GM12878 (cell line): ENCODE data around the gene MCM6. TPM values are rescaled to one million over a fixed set of nuclear protein-coding genes. Genes with fewer than 3 reads are reported as not detected.

Source experiments
- ATAC-seq: fragments of 200-7000 bp; cut with Tn5 transposase; 3 replicates; pipeline ENCODE4 v1.9.1; 2020; ENCODE audit warnings: mild to moderate bottlenecking, moderate library complexity
- BruUV-seq: library from RNA; stranded (reverse); fragments of 400-500 nt; replicated peaks from 2 replicates; lab custom pipeline; 2021; lab: Mats Ljungman, UMichigan
- CTCF ChIA-PET: fragments of 300-600 bp; sonication (Branson Sonifier 250); formaldehyde crosslinking; extraction: SDS; loops from one replicate; lab custom pipeline; 2021; ENCODE audit warnings: inconsistent platforms; lab: Yijun Ruan, JAX
- POLR2A ChIA-PET: fragments of 350-600 bp; formaldehyde crosslinking; extraction: SDS; loops from one replicate; lab custom pipeline; 2021; ENCODE audit warnings: inconsistent platforms; lab: Charles Lee
- RAD21 ChIA-PET: fragments of 300-600 bp; sonication (Branson Sonifier 250); formaldehyde crosslinking; loops from one replicate; lab custom pipeline; 2023; ENCODE audit warnings: antibody characterized with exemption; ENCODE audit not compliant: unreplicated experiment; lab: Charles Lee
- SMC1A ChIA-PET: fragments of 300-600 bp; sonication (Branson Sonifier 250); formaldehyde crosslinking; loops from one replicate; lab custom pipeline; 2023; ENCODE audit not compliant: unreplicated experiment, uncharacterized antibody; lab: Charles Lee
- DNase-seq: peaks from one replicate; pipeline ENCODE4 v3.0.0-alpha.2; 2011; ENCODE audit warnings: low read depth, low spot score
- FAIRE-seq: peaks from 3 replicates; lab custom pipeline; 2011; peaks lifted over from hg19 to GRCh38; lab: Jason Lieb, UNC
- H2AFZ ChIP-seq: 2 replicates; pipeline ENCODE4 v1.6.0; 2011; ENCODE audit warnings: low read depth, low read length, control low read depth; ENCODE audit not compliant: control insufficient read depth
- H3K27ac ChIP-seq: 2 replicates; pipeline ENCODE4 v1.5.1; 2011; ENCODE audit warnings: control low read depth; ENCODE audit not compliant: control insufficient read depth, insufficient read depth
- H3K27me3 ChIP-seq, 2 experiments: replicated peaks in 1 of 2; 2 replicates each; pipeline versions ENCODE4 v1.6.0 to v1.6.1; 2011; ENCODE audit warnings: low read length in 1 of 2; ENCODE audit not compliant: control insufficient read depth in 2 of 2, insufficient read depth in 2 of 2
- H3K36me3 ChIP-seq, 2 experiments: 2 replicates each; pipeline ENCODE4 v1.5.1; 2011; ENCODE audit warnings: low read length in 1 of 2; ENCODE audit not compliant: control insufficient read depth in 2 of 2, insufficient read depth in 2 of 2
- H3K4me1 ChIP-seq: 2 replicates; pipeline ENCODE4 v1.6.1; 2011; ENCODE audit warnings: mild to moderate bottlenecking, low read length, moderate library complexity, mixed read lengths; ENCODE audit not compliant: control insufficient read depth, insufficient read depth
- H3K4me2 ChIP-seq: 2 replicates; pipeline ENCODE4 v1.6.0; 2011; ENCODE audit warnings: control low read depth; ENCODE audit not compliant: control insufficient read depth, insufficient read depth
- H3K4me3 ChIP-seq: fragments of 200-600 bp; sonication (generic); 2 replicates; pipeline ENCODE4 v1.5.1; 2016
- H3K79me2 ChIP-seq: 2 replicates; pipeline ENCODE4 v1.6.0; 2011; ENCODE audit warnings: low read length; ENCODE audit not compliant: control insufficient read depth, insufficient read depth
- H3K9ac ChIP-seq: 2 replicates; pipeline ENCODE4 v1.8.0; 2011; ENCODE audit warnings: low read length, control low read depth, mixed read lengths; ENCODE audit not compliant: control insufficient read depth, insufficient read depth
- H3K9me3 ChIP-seq: replicated peaks from 3 replicates; pipeline ENCODE4 v1.5.1; 2011; ENCODE audit warnings: mild to moderate bottlenecking, low read length; ENCODE audit not compliant: control insufficient read depth, insufficient read depth
- H4K20me1 ChIP-seq: 2 replicates; pipeline ENCODE4 v1.6.0; 2011; ENCODE audit not compliant: control insufficient read depth, insufficient read depth
- GABPA ChIP-seq: IDR thresholded peaks from 2 replicates; pipeline ENCODE4 v1.6.1; 2014; ENCODE audit warnings: antibody characterized with exemption, low read depth, mild to moderate bottlenecking, inconsistent platforms
- MTA3 ChIP-seq: IDR thresholded peaks from 2 replicates; pipeline ENCODE4 v1.6.1; 2012; ENCODE audit warnings: low read length, inconsistent platforms, borderline replicate concordance
- NFIC ChIP-seq: IDR thresholded peaks from 2 replicates; pipeline ENCODE4 v1.6.1; 2012; ENCODE audit warnings: low read depth, mild to moderate bottlenecking, inconsistent platforms, low read length, moderate library complexity
- RCOR1 ChIP-seq: conservative IDR thresholded peaks from 2 replicates; pipeline ENCODE4 v1.6.1; 2012; ENCODE audit warnings: low read depth, low read length, improper control_type of control experiment
- TAF1 ChIP-seq: IDR thresholded peaks from 2 replicates; pipeline ENCODE4 v1.6.1; 2011; ENCODE audit warnings: mild to moderate bottlenecking, low read depth, low read length, borderline replicate concordance
- in situ Hi-C: fragments of 300-500 bp; cut with MboI; formaldehyde crosslinking; loops from 9 replicates; pipeline ENCODE4 v1.14.3; 2018; ENCODE audit warnings: mixed read lengths
- intact Hi-C: fragments of 100-400 bp; cut with micrococcal nuclease; formaldehyde crosslinking; loops from one replicate; pipeline ENCODE4 v1.14.2; 2022; ENCODE audit not compliant: unreplicated experiment
- polyA plus RNA-seq, 11 experiments: library from polyadenylated mRNA; depleted of rRNA in 4 of 11; unstranded in 6 of 11; stranded (reverse) in 5 of 11; fragments of >200 nt; fragmentation: Nextera tagmentation in 4 of 11; fragmentation: Illumina TruSeq in 1 of 11; extraction: Ambion mirVana in 4 of 11; extraction: Trizol in 1 of 11; gene quantifications; 1 replicate in 1 of 11; 2 replicates in 10 of 11; pipeline versions ENCODE4 v1.2.1 to v1.2.3, GENCODE V29; 2011 to 2016; ENCODE audit warnings: inconsistent platforms in 2 of 11, missing spikeins in 2 of 11, low read depth in 1 of 11
- total RNA-seq, 4 experiments: library from RNA; depleted of rRNA in 3 of 4; stranded (reverse); fragments of >200 nt in 3 of 4; fragmentation: Illumina TruSeq in 1 of 4; extraction: Trizol in 1 of 4; gene quantifications; 2 replicates each; pipeline versions ENCODE4 v1.2.1 to v1.2.3, GENCODE V29; 2013 to 2021
- TF ChIP-seq, protein P1 (sequence below): fragments of 450-650 bp; IDR thresholded peaks from 2 replicates; pipeline ENCODE4 v1.6.1; 2017; ENCODE audit warnings: low read depth, mild to moderate bottlenecking, moderate library complexity

MCM6 gene
- total and polyA plus RNA-seq, 10 of the 15 experiments (the other 5 are each of a cell fraction or from before 2014, with no cell fraction given) = 37.4 to 118 (median 82.2) TPM

DNA sequence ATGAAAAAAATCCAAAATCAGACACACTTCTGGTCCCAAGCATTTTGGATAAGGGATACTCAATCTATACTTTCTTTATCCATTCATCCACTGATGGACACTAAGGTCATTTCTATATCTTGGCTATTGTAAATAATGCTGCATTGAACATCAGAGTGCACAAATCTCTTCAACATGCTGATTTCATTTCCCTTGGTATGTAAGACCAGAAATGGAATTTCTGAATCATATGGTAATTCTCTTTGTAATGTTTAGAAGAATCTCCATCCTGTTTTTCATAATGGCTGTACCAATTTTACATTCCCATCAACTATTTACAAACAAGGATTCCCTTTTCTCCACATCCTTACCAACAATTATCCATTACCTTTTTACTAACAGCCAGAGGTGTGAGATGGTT is 33.7 kb upstream of the MCM6 start:
- BruUV-seq = no TSS peak
- H3K36me3 ChIP-seq = peaks cover 0 to 20% of the 10 kb centered on the region in 2 experiments; a peak in 2 of 4 replicates
- TF ChIP-seq NFIC = no peak
- TF ChIP-seq TAF1 = no peak
- TF ChIP-seq, protein P1, sequence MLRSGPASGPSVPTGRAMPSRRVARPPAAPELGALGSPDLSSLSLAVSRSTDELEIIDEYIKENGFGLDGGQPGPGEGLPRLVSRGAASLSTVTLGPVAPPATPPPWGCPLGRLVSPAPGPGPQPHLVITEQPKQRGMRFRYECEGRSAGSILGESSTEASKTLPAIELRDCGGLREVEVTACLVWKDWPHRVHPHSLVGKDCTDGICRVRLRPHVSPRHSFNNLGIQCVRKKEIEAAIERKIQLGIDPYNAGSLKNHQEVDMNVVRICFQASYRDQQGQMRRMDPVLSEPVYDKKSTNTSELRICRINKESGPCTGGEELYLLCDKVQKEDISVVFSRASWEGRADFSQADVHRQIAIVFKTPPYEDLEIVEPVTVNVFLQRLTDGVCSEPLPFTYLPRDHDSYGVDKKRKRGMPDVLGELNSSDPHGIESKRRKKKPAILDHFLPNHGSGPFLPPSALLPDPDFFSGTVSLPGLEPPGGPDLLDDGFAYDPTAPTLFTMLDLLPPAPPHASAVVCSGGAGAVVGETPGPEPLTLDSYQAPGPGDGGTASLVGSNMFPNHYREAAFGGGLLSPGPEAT = no peak
- TF ChIP-seq GABPA = no peak
- no peak for TF ChIP-seq RCOR1
- TF ChIP-seq MTA3 = no peak
- intact Hi-C loops = loop anchor here (5.0 kb wide), 1 partner anchor 297 kb away; no protein-coding TSS in a partner anchor
- in situ Hi-C loops = loop anchor here (25.0 kb wide), 1 partner anchor 1927 kb away; no protein-coding TSS in a partner anchor
- no peaks in the 10 kb centered on the region for H3K4me1 ChIP-seq
- SMC1A ChIA-PET = interaction anchor here (0.9 kb wide), 1 partner anchor 471 kb away, joined by 6 read pairs; no protein-coding TSS in a partner anchor
- H3K9me3 ChIP-seq = no peaks in the 10 kb centered on the region
- no peaks in the 10 kb centered on the region for H4K20me1 ChIP-seq
- H3K27me3 ChIP-seq = no peaks in the 10 kb centered on the region
- H3K9ac ChIP-seq = no peak overlapping the region
- H3K79me2 ChIP-seq = no peaks in the 10 kb centered on the region
- H3K4me3 ChIP-seq = no peak overlapping the region
- RAD21 ChIA-PET = interaction anchor here (1.9 kb wide), 1 partner anchor 474 kb away, joined by 7 read pairs; no protein-coding TSS in a partner anchor
- CTCF ChIA-PET = interaction anchor here (1.1 to 1.7 kb wide), 2 partner anchors 470 to 475 kb away, joined by 3 to 16 read pairs; no protein-coding TSS in a partner anchor
- H3K4me2 ChIP-seq = no peak overlapping the region
- DNase-seq = no peak
- no peak overlapping the region for H3K27ac ChIP-seq
- no peak overlapping the region for H2AFZ ChIP-seq
- POLR2A ChIA-PET = no interaction called here
- ATAC-seq = no peak
- no peak for FAIRE-seq
